Lower lobe of right lung (tissue), 2 donors: ENCODE results near the gene PPT2. TPM values are rescaled to one million over a fixed set of nuclear protein-coding genes. Genes with fewer than 3 reads are reported as not detected.

Experiments used
- ATAC-seq, 2 donors: fragments of 200-7000 bp; cut with Tn5 transposase; one replicate each; pipeline ENCODE4 v1.9.1; 2020 to 2022; ENCODE audit warnings: mild to moderate bottlenecking in 2 of 2, moderate library complexity in 2 of 2
- DNase-seq: peaks from one replicate; pipeline ENCODE4 v3.0.0-alpha.2; 2020
- H3K27ac ChIP-seq: fragments of 200-600 bp; one replicate; pipeline ENCODE4 v1.8.0; 2022
- H3K27me3 ChIP-seq: fragments of 200-600 bp; one replicate; pipeline ENCODE4 v1.8.0; 2022; ENCODE audit warnings: low read depth
- H3K36me3 ChIP-seq: fragments of 200-600 bp; one replicate; pipeline ENCODE4 v1.8.0; 2022; ENCODE audit warnings: mild to moderate bottlenecking
- H3K4me1 ChIP-seq: fragments of 200-600 bp; one replicate; pipeline ENCODE4 v1.8.0; 2022
- H3K4me3 ChIP-seq: fragments of 200-600 bp; one replicate; pipeline ENCODE4 v1.8.0; 2022; ENCODE audit warnings: mild to moderate bottlenecking
- H3K9me3 ChIP-seq: fragments of 200-600 bp; one replicate; pipeline ENCODE4 v1.8.0; 2022
- intact Hi-C: fragments of 100-400 bp; cut with DNase I; formaldehyde crosslinking; loops from one replicate; pipeline ENCODE4 v1.11.0; 2022
- total RNA-seq: library from RNA; stranded (reverse); fragmentation: NEBNext Ultra II Directional; extraction: Animal tissue kit (Norgen Biotek cat#: 25700); gene quantifications from one replicate; pipeline ENCODE4 v1.2.1, GENCODE V29; 2021
- TF ChIP-seq, protein P1 (sequence below): fragments of 200-600 bp; IDR thresholded peaks from one replicate; pipeline ENCODE4 v1.8.0; 2022; ENCODE audit warnings: antibody characterized with exemption, mild to moderate bottlenecking
- donor health status: DM: no; HTN: yes; CAD: no; lungs with severe emphysema.

Gene PPT2
- total RNA-seq, 1 donor from 2014 or later, result 13.7 TPM

- DNase-seq, result no peak
- no peaks in the 10 kb centered on the region for H3K9me3 ChIP-seq
- no peak overlapping the region for H3K27ac ChIP-seq
- H3K27me3 ChIP-seq, result peaks cover 39% of the 10 kb centered on the region
- no peaks in the 10 kb centered on the region for H3K36me3 ChIP-seq
- TF ChIP-seq, protein P1, sequence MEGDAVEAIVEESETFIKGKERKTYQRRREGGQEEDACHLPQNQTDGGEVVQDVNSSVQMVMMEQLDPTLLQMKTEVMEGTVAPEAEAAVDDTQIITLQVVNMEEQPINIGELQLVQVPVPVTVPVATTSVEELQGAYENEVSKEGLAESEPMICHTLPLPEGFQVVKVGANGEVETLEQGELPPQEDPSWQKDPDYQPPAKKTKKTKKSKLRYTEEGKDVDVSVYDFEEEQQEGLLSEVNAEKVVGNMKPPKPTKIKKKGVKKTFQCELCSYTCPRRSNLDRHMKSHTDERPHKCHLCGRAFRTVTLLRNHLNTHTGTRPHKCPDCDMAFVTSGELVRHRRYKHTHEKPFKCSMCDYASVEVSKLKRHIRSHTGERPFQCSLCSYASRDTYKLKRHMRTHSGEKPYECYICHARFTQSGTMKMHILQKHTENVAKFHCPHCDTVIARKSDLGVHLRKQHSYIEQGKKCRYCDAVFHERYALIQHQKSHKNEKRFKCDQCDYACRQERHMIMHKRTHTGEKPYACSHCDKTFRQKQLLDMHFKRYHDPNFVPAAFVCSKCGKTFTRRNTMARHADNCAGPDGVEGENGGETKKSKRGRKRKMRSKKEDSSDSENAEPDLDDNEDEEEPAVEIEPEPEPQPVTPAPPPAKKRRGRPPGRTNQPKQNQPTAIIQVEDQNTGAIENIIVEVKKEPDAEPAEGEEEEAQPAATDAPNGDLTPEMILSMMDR, result no peak
- no peak overlapping the region for H3K4me3 ChIP-seq
- intact Hi-C loops, result no loop called here
- ATAC-seq, result no peak
- no peaks in the 10 kb centered on the region for H3K4me1 ChIP-seq
Measured at GRCh38 chr6:32146287-32146686, 7.7 kb upstream of the PPT2 start.

DNA sequence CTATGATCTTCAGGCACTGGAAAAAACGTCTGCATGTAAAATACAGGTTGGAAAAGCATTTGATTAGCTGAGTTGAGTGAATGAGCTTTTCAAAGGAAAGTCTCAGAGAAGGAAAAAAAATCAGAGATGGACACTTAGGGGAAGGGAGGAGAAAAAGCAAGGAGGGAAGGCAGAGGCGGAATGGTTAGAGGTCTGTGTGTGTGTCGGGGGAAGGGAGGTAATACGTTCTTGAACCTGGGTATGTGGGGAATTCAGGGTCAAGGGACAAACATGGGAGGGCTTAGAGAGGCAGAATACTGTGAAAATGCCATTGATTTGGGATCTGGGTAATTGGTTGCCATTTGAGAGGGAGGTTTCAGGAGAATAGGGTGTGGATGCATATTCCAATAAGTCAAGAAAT lies 7.3 kb upstream of the PPT2 start:
- TF ChIP-seq, protein P1, result no peak
- DNase-seq (no peak), ATAC-seq (no peak)
- H3K27me3 ChIP-seq, result peaks cover 38% of the 10 kb centered on the region
- intact Hi-C loops, result no loop called here
- no peaks in the 10 kb centered on the region for H3K9me3 ChIP-seq
- no peak overlapping the region for H3K27ac ChIP-seq
- H3K4me3 ChIP-seq, result no peak overlapping the region
- no peaks in the 10 kb centered on the region for H3K36me3 ChIP-seq
- H3K4me1 ChIP-seq, result no peaks in the 10 kb centered on the region

- DNase-seq (no peak), ATAC-seq (peak in 1 of 2 donors; percentile 17)
- H3K9me3 ChIP-seq, result no peaks in the 10 kb centered on the region
- no peak overlapping the region for H3K4me3 ChIP-seq
- no peak overlapping the region for H3K27ac ChIP-seq
- intact Hi-C loops, result no loop called here
- TF ChIP-seq, protein P1, result no peak
- H3K27me3 ChIP-seq, result peaks cover 34% of the 10 kb centered on the region
- no peaks in the 10 kb centered on the region for H3K36me3 ChIP-seq
- H3K4me1 ChIP-seq, result peaks cover 6% of the 10 kb centered on the region
Measured at GRCh38 chr6:32147401-32148132, 6.4 kb upstream of the PPT2 start.

- Histone ChIP-seq H3K9me3 (no peaks in the 10 kb centered on the region), H3K4me3 (peak overlapping the region; percentile 31), H3K4me1 (peaks cover 15% of the 10 kb centered on the region), H3K27ac (no peak overlapping the region), H3K36me3 (no peaks in the 10 kb centered on the region), H3K27me3 (peaks cover 40% of the 10 kb centered on the region)
- ATAC-seq, result peak; percentile 54 to 61
- DNase-seq, result peak; percentile 74
- intact Hi-C loops, result no loop called here
- TF ChIP-seq, protein P1, result peak; percentile 13
Measured at GRCh38 chr6:32148289-32149091, 5.5 kb upstream of the PPT2 start.

GRCh38 chr6:32149092-32149755 lies 4.7 kb upstream of the PPT2 start:
- TF ChIP-seq, protein P1, result no peak
- Histone ChIP-seq H3K4me1 (peaks cover 21% of the 10 kb centered on the region), H3K9me3 (no peaks in the 10 kb centered on the region), H3K4me3 (peak overlapping the region; percentile 31), H3K27me3 (peaks cover 40% of the 10 kb centered on the region), H3K27ac (no peak overlapping the region), H3K36me3 (no peaks in the 10 kb centered on the region)
- intact Hi-C loops, result no loop called here
- no peak for DNase-seq
- no peak for ATAC-seq
